Neuron (in vitro differentiated cells): ENCODE measurements around the gene BTRC.
"Not testable (repeated sequence)": the region's sequence is repeated elsewhere in the genome, so short reads cannot be mapped to it uniquely, and the experiment has no call there.

Experiments used
- H2AFZ ChIP-seq: one replicate; pipeline ENCODE4 v1.6.1; 2013; ENCODE audit warnings: low read depth, mild to moderate bottlenecking, inconsistent platforms, low read length, moderate library complexity
- H3K27me3 ChIP-seq: one replicate; pipeline ENCODE4 v1.6.1; 2013; ENCODE audit warnings: low read length; ENCODE audit not compliant: insufficient read depth
- H3K36me3 ChIP-seq: one replicate; pipeline ENCODE4 v1.6.1; 2013; ENCODE audit warnings: low read length; ENCODE audit not compliant: insufficient read depth
- H3K4me1 ChIP-seq: one replicate; pipeline ENCODE4 v1.6.1; 2013; ENCODE audit warnings: low read length; ENCODE audit not compliant: insufficient read depth
- H3K4me3 ChIP-seq: 2 replicates; pipeline ENCODE4 v1.5.1; 2013; ENCODE audit warnings: mild to moderate bottlenecking, low read length, moderate library complexity
- H3K9me3 ChIP-seq: one replicate; pipeline ENCODE4 v1.6.1; 2013; ENCODE audit warnings: low read length

BTRC gene

GRCh38 chr10:101355072-101355706 lies 1.2 kb downstream of the BTRC start:
- H3K4me1 ChIP-seq: peaks cover 11% of the 10 kb centered on the region
- H3K36me3 ChIP-seq: peaks cover 4% of the 10 kb centered on the region
- no peaks in the 10 kb centered on the region for H3K27me3 ChIP-seq
- peak overlapping the region; percentile 46 for H2AFZ ChIP-seq
- no peaks in the 10 kb centered on the region for H3K9me3 ChIP-seq
- peak overlapping the region; percentile 88 for H3K4me3 ChIP-seq

- no peaks in the 10 kb centered on the region for H3K9me3 ChIP-seq
- H3K4me1 ChIP-seq: peaks cover 11% of the 10 kb centered on the region
- H2AFZ ChIP-seq: no peak overlapping the region
- no peaks in the 10 kb centered on the region for H3K27me3 ChIP-seq
- H3K4me3 ChIP-seq: no peak overlapping the region
- peaks cover 7% of the 10 kb centered on the region for H3K36me3 ChIP-seq
These were observed 2.2 kb downstream of the BTRC start for GRCh38 chr10:101356132-101356531.

DNA sequence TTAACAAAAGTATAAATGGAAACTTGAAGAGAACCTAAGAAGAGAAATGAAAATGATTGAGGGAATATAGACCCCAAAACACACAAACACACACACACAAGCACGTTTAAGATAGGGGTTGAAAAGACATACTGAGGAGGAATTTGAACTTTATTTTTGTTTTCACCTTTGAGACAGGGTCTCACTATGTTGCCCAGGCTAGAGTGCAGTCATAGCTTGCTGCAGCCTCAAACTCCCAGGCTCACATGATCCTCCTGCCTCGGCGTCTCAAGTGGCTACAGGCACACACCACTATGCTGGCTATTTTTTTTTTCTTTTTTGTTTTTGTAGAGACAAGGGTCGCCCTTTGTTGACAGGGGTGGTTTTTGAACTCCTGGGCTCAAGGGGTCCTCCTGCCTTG lies 4.0 kb downstream of the BTRC start:
- H3K36me3 ChIP-seq: peaks cover 7% of the 10 kb centered on the region
- peaks cover 11% of the 10 kb centered on the region for H3K4me1 ChIP-seq
- no peaks in the 10 kb centered on the region for H3K27me3 ChIP-seq
- H3K9me3 ChIP-seq: no peaks in the 10 kb centered on the region
- H2AFZ ChIP-seq: no peak overlapping the region
- H3K4me3 ChIP-seq: no peak overlapping the region

- peaks cover 7% of the 10 kb centered on the region for H3K36me3 ChIP-seq
- peaks cover 11% of the 10 kb centered on the region for H3K4me1 ChIP-seq
- H3K9me3 ChIP-seq: no peaks in the 10 kb centered on the region
- no peak overlapping the region for H3K4me3 ChIP-seq
- no peaks in the 10 kb centered on the region for H3K27me3 ChIP-seq
- H2AFZ ChIP-seq: no peak overlapping the region
These were observed 4.8 kb downstream of the BTRC start for GRCh38 chr10:101358706-101359300.

DNA sequence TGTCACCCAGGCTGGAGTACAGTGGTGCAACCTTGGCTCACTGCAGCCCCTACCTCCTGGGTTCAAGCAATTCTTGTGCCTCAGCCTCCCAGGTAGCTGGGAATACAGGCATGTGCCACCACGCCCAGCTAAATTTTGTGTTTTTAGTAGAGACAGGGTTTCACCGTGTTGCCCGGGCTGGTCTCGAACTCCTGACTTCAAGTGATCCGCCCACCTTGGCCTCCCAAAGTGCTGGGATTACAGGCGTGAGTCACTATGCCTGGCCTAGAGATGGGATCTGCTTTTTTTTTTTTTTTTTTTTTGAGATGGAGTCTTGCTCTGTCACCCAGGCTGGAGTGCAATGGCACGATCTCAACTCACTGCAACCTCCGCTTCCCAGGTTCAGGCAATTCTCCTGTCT lies 6.1 kb downstream of the BTRC start:
- H2AFZ ChIP-seq, H3K27me3 ChIP-seq, H3K4me1 ChIP-seq, H3K36me3 ChIP-seq, H3K4me3 ChIP-seq, H3K9me3 ChIP-seq: not testable (repeated sequence)

DNA sequence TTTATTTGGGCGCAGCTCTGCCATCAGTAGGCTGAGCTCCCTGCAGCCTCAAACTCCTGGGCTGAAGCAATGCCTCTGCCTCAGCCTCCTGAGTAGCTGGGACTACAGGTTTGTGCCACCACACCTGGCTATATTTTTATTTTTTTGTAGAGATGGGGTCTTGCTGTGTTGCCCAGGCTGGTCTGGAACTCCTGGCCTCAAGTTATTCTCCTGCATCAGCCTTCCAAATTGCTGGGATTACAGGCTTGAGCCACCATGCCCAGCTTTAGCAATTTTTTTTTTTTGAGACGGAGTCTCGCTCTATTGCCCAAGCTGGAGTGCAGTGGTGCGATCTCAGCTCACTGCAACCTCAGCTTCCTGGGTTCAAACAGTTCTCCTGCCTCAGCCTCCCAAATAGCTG lies 6.9 kb downstream of the BTRC start:
- H3K36me3 ChIP-seq, H3K27me3 ChIP-seq, H3K4me3 ChIP-seq, H2AFZ ChIP-seq, H3K4me1 ChIP-seq, H3K9me3 ChIP-seq: not testable (repeated sequence)

GRCh38 chr10:101363850-101364400 lies 10.0 kb downstream of the BTRC start:
- Histone ChIP-seq H3K9me3 (no peaks in the 10 kb centered on the region), H3K4me3 (no peak overlapping the region)

GRCh38 chr10:101364721-101365120 lies 10.8 kb downstream of the BTRC start:
- Histone ChIP-seq H3K4me3 (no peak overlapping the region), H3K9me3 (peaks cover under 1% of the 10 kb centered on the region), H2AFZ (no peak overlapping the region), H3K4me1 (no peaks in the 10 kb centered on the region), H3K36me3 (peaks cover 3% of the 10 kb centered on the region), H3K27me3 (no peaks in the 10 kb centered on the region)

More at GRCh38 chr10:101363850-101364400, 10.0 kb downstream of the BTRC start:
- Histone ChIP-seq H3K4me1 (no peaks in the 10 kb centered on the region), H3K27me3 (no peaks in the 10 kb centered on the region), H3K36me3 (peaks cover 3% of the 10 kb centered on the region), H2AFZ (no peak overlapping the region)

DNA sequence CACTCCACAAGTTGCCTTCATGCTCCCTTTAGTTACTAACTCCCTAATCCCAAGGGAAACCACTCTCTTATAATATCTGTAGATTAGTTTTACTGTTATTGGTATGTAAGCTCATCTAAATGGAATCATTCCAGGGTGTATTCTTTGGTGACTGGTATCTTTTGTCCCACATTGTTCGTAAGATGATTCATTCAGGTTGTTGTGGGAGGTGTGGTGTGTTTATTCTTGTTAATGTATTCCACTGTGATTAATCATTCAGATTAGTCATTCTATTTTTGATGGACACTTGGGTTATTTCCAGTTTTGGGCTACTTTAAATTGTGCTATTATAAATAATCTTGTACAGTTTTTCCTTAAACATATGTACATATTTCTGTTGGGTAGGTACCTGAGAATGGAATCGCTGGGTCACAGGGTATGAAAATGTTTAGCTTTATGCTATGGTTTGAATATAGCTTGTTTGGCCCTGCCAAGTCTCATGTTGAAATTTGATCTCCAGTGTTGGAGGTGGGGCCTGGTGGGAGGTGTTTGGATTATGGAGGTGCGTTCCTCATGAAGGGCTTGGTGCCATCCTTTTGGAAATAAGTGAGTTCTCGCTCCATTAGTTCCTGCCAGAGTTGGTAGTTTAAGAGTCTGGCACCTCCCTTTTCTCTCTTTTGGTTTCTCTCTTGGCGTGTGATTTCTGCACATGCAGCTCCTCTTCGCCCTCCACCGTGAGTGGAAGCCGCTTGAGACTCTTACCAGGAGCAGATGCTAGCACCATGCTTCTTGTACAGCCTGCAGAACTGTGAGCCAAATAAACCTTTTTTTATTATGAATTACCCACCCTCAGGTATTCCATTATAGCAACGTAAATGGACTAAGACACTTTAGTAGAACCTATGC lies 13.8 kb downstream of the BTRC start:
- Histone ChIP-seq H3K27me3 (no peaks in the 10 kb centered on the region), H3K36me3 (peaks cover 1% of the 10 kb centered on the region), H3K9me3 (peaks cover 2% of the 10 kb centered on the region), H2AFZ (no peak overlapping the region), H3K4me3 (no peak overlapping the region), H3K4me1 (peaks cover 2% of the 10 kb centered on the region)

GRCh38 chr10:101373063-101373462 lies 19.1 kb downstream of the BTRC start:
- peaks cover 9% of the 10 kb centered on the region for H3K4me1 ChIP-seq
- peaks cover 2% of the 10 kb centered on the region for H3K9me3 ChIP-seq
- H2AFZ ChIP-seq: no peak overlapping the region
- peaks cover 1% of the 10 kb centered on the region for H3K36me3 ChIP-seq
- H3K27me3 ChIP-seq: no peaks in the 10 kb centered on the region
- H3K4me3 ChIP-seq: no peak overlapping the region

GRCh38 chr10:101373993-101374392 lies 20.0 kb downstream of the BTRC start:
- not testable (repeated sequence) for H3K4me1 ChIP-seq, H3K4me3 ChIP-seq, H2AFZ ChIP-seq, H3K9me3 ChIP-seq, H3K36me3 ChIP-seq, H3K27me3 ChIP-seq

DNA sequence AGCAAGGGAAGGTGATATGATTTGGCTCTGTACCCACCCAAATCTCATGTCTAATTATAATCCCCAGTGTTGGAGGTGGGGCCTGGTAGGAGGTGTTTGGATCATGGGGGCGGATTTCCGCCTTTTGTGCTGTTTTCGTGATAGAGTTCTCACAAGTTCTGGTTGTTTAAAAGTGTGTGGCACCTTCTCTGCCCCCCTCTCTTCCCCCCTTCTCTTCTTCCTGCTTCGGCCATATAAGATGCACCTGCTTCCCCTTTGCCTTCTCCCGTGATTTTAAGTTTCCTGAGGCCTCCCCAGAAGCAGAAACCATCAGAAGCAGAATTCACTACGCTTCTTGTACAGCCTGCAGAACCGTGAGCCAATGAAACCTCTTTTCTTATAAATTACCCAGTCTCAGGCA lies 21.1 kb downstream of the BTRC start:
- H3K4me1 ChIP-seq: peaks cover 9% of the 10 kb centered on the region
- H3K9me3 ChIP-seq: no peaks in the 10 kb centered on the region
- no peak overlapping the region for H3K4me3 ChIP-seq
- H3K27me3 ChIP-seq: no peaks in the 10 kb centered on the region
- H2AFZ ChIP-seq: no peak overlapping the region
- H3K36me3 ChIP-seq: peaks cover 1% of the 10 kb centered on the region

GRCh38 chr10:101379663-101380352 lies 25.8 kb downstream of the BTRC start:
- Histone ChIP-seq H3K36me3 (no peaks in the 10 kb centered on the region), H3K9me3 (no peaks in the 10 kb centered on the region), H3K4me1 (no peaks in the 10 kb centered on the region), H3K27me3 (no peaks in the 10 kb centered on the region), H3K4me3 (no peak overlapping the region), H2AFZ (no peak overlapping the region)
